HG02981 (cell line): ENCODE measurements around the gene GALNT9.

ENCODE experiments used
- ATAC-seq: cut with Tn5 transposase; IDR thresholded peaks from one replicate; pipeline ENCODE4 v1.9.1; 2021; ENCODE audit warnings: mild to moderate bottlenecking, moderate library complexity; ENCODE audit not compliant: unreplicated experiment

The GALNT9 gene

DNA sequence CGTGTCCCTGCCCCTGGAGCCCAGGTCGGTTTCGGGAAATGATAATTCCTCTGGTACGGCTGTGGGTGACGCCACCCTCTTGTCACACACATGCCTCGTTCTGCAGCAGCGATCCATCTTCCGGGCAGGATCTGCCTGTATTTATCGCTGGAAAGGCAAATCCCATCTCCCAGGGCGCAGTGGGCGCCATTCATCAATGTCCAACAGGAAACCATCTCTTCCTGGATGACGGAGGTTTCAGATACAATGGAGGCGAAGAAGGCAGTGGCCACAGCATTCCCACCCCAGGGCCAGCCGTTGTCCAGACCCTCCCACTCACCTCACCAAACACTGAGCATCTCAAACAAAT lies 110.9 kb downstream of the GALNT9 start:
- no peak for ATAC-seq

- ATAC-seq = no peak
Measured at GRCh38 chr12:132217800-132218526, 111.4 kb downstream of the GALNT9 start.

DNA sequence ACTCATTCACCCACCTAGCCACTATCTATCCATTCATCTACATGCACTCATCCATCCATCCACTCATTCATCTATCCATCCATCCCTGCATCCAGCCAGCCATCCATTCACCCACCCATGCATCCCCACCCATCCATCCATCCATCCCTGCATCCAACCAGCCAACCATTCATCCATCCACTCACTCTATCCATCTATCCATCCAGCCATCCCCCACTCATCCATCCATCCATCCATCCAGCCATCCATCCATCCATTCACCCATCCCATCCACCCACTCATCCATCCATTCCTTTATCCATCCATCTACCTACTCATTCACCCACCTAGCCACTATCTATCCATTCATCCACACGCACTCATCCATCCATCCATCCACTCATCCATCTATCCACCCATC lies 112.0 kb downstream of the GALNT9 start:
- ATAC-seq = no peak

- no peak for ATAC-seq
Measured at GRCh38 chr12:132216354-132216987, 112.9 kb downstream of the GALNT9 start.

DNA sequence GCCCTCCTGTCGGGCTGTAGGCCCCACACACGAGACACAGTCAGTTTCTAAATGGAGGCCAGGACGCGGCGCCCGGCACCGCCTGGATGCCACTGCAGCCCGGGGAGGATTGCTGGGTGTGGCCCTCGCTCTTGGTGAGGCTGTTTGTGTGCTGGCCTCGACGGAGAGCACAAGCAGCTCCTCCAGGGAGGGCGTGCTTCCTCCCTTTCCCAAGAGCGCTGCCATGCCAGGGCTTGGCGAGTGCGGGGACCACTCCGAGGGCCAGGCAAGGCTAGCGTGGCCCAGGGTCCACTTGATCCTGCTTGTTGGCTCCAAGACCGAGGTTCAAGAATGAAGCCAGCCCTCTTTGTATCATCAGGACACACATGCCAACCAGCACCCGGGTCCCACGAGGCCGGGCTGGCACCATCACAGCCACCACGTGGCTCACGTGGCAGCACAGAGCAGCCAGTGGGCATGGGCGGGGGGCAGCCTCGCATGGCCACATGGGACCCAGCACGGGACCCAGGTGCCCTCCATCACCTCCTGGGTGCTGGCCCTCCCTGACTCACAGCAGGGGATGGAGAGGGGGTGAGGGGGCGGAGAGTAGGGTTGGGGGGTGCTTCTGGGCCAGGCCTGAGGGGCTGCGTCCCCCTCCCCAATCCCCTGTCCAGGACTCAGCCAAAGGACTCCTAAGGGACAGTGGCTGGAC lies 113.9 kb downstream of the GALNT9 start:
- no peak for ATAC-seq

DNA sequence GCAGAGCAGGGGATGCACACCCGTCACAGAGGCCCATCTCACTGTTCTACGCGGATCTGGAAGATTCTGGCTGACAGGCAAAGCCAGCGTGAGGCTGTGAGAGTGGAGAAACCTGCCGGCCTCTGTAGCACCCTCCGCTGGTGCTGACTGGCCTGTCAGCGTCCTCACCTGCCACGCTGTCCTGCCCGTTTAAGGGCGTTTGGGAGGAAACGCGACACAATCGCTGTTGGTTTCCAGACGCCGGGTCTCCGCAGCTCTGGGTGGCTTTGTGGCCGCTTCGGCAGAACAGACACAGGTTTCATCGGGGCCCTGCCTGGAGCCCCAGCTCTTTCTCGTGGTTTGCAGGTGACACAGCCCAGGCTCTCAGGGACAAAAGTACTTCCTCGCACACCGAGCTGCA lies 114.5 kb downstream of the GALNT9 start:
- no peak for ATAC-seq

DNA sequence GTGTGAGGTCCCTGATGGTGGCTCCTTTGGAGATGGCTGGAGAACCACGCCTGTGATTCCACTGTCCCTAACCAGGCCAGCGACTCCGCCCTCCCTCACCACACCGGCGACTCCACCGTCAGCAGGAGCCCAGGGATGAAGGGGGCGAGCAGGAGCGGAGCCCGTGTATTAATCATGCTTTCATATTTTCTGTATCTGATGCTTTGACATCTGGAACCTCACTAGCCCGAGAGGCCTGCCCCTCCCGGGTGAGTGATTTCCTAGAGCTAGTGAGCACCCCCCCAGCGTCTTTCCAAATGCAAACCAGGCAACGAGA lies 115.3 kb downstream of the GALNT9 start:
- ATAC-seq = no peak

- no peak for ATAC-seq
Measured at GRCh38 chr12:132213359-132214160, 115.8 kb downstream of the GALNT9 start.

- no peak for ATAC-seq
Measured at GRCh38 chr12:132211816-132212215, 117.6 kb downstream of the GALNT9 start.

DNA sequence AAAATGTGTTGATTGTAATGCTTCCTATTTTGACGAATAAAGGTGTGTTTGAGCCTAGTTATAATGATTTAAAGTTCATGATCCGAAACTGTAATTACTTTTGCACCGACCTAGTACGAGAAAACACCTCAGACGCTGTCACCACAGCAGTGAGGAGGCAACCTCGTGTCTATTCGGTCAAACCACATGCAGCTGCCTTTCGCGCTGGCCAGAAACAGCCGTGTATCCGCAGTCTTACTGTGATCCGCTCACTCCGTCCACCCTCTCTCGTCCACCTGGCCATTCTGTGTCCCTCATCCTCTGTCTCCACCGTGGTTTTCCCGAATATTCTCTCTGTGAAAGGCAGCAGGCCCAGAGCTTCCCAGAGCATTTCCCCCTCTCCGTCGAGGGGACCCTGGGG lies 118.1 kb downstream of the GALNT9 start:
- no peak for ATAC-seq

DNA sequence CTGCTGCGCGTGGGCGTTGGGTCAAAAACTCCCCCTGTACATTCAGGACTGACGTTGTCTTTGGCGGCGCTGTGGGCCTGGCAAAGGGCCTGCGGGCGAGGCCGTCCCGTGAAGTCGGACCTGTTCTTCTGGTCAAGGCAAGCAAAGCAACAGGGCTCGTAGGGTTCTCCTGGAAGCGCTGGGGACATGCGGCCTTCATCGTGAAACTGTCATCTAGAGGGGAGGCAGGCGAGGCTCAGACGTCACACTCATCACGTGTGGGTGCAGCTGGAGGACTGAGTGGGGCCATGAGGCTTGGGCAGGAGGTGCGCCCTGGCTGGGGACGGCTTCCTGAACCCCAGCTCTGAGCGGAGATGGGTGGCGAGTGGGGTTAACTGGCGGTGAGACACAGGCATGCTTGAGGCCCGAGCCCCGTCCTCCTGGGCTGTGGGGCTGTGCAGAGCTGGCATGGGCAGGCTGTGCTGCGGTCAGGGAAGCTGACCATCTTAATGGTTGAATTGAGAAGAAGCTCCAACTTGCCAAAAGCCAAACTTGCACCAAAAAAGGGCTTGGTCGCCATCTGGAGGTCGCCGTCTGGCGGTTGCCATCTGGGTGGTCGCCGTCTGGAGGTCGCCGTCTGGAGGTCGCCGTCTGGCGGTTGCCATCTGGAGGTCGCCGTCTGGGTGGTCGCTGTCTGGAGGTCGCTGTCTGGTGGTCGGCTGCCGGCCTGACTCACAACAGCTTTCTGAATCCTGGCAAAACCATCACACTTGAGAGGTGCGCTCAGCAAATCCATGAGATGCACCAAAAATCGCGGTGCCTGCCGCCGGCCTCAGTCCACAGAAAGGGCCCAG lies 119.0 kb downstream of the GALNT9 start:
- no peak for ATAC-seq

DNA sequence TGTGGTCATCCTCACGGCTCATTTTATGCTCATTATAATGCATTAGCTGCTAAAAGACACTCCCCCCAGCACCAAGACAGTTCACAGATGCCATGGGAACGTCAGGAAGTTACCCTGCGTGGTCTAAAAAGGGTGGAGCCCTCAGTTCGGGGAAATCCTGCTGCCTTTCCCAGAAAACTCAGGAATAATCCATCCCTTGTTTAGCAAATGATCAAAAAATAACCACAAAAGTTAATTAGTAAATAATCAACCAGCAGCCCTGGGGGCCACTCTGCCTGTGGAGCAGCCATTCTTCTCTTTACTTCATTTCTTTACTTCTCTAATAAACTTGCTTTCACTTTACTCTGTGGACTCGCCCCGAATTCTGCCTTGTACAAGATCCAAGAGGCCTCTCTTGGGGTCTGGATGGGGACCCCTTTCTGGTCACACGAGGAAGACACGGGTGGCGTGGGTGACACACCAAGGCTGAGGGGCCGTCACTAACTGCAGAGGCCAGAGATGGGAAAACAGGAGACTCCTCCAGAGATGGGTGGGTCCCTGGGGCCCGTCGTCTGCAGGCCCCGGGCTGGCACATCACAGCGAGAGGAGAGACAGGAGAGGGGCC lies 119.7 kb downstream of the GALNT9 start:
- no peak for ATAC-seq

- no peak for ATAC-seq
Measured at GRCh38 chr12:132208153-132208823, 121.1 kb downstream of the GALNT9 start.

DNA sequence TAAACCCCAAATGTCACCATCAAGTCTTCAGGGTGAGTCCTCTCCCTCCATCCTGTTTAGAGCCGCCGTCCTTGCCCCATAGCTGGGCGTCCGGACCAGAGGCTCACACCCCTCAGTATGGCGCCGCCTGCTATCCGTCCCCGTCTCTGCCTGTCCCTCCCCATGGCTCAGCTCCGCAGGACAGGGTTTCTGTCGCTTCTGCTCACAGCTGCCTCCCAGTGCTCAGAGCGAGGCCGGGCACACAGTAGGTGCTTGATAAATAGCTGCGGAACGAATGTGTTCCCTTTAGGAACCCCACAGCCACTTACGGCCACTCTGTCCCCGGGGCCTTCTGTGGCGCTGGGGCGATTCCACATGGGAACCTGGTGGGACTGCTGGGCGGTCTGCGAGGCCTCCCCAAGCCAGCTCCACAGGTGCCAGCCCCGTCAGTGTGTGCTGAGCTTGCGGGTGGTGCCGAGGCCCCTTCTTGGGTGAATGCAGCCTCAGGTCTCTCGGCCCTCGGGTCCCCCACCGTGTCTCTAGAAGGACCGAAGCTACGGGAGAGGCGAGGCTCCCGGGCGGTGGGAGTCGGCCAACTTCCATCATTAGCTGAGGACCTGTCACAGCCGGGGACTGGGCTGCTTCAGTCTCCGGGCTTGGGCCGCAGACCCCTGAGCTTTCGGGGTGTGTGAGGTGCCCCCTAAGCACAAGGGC lies 122.2 kb downstream of the GALNT9 start:
- no peak for ATAC-seq

GRCh38 chr12:132206046-132206434 lies 123.3 kb downstream of the GALNT9 start:
- no peak for ATAC-seq

DNA sequence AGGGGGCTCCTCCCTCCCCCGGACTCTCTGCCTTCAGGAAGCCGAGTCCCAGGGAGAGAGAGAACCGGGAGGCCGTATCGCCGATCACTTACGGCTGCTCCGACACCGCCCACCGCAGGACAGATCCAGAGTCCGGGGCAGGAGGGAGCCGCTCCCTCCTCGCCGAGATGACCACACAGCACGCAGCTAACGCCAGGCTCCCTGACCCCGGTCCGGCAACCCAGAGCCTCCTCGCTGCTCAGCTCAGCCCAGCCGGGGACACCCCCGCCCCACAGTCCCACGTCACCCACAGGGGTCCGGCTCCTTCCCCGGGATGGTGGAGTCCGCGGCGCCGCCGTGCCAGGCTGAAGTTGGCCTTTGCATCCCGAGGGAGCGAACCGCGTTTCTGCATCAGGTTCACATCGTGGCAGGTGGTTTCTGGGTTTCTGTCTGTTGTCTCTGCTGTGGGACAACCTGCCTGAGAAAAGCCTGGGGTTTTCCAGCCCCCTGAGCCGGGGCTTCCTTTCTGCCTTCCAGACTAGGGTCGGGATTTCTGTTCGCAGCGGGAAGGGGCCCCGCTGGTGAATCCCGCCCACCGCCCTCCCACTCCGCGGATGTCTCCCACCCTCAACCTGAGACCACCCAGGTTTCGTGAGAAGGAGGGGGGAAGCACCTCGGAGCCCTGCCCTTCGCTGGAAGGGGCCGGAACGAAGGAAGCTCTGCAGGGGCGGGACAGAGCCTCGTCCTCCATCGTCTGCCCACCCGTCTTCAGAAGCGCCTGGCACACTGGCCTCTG lies 123.9 kb downstream of the GALNT9 start:
- no peak for ATAC-seq

DNA sequence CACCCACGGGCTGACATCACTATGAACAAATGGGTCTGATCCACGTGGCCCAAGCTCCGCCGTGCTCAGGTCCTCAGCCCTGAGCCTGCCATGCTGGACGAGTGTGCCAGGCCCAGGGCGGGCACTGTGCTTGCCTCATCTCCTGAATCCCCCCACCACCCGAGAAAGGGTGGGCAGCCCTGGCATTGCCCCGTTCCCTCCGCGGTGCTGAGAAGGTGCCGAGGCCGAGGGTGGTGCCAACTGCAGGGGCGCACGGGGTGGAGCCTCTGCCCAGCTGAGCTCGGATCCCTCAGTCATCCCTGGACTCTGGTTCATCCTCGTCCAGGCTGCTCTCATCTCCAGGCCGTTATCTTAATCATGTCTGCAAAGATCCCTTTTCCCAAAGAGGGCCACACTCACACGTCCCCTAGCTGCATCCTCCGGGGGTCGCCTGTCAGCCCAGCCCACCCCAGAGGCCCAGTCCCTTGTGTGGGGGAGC lies 124.6 kb downstream of the GALNT9 start:
- no peak for ATAC-seq

- ATAC-seq = no peak
Measured at GRCh38 chr12:132204063-132204792, 125.2 kb downstream of the GALNT9 start.
